Ishikawa (cell line): ENCODE results near the gene DIS3L2.

Experiments
- CEBPB ChIP-seq: IDR thresholded peaks from 2 replicates; pipeline ENCODE4 v1.6.1; 2012
- EGR1 ChIP-seq: IDR thresholded peaks from 2 replicates; pipeline ENCODE4 v1.6.1; 2012
- EP300 ChIP-seq: IDR thresholded peaks from 2 replicates; pipeline ENCODE4 v1.6.1; 2012; ENCODE audit warnings: borderline replicate concordance
- RAD21 ChIP-seq: IDR thresholded peaks from 2 replicates; pipeline ENCODE4 v1.6.1; 2012; ENCODE audit warnings: low read depth
- REST ChIP-seq: IDR thresholded peaks from 2 replicates; pipeline ENCODE4 v1.6.1; 2012; ENCODE audit warnings: low read depth, mild to moderate bottlenecking
- TAF1 ChIP-seq: IDR thresholded peaks from 2 replicates; pipeline ENCODE4 v1.6.1; 2012; ENCODE audit warnings: low read depth, mild to moderate bottlenecking
- TEAD4 ChIP-seq: IDR thresholded peaks from 2 replicates; pipeline ENCODE4 v1.6.1; 2012
- ZBTB7A ChIP-seq: IDR thresholded peaks from 2 replicates; pipeline ENCODE4 v1.6.1; 2012; ENCODE audit warnings: low read depth
- TF ChIP-seq, protein P1 (sequence below): IDR thresholded peaks from 2 replicates; pipeline ENCODE4 v1.6.1; 2012

DNA sequence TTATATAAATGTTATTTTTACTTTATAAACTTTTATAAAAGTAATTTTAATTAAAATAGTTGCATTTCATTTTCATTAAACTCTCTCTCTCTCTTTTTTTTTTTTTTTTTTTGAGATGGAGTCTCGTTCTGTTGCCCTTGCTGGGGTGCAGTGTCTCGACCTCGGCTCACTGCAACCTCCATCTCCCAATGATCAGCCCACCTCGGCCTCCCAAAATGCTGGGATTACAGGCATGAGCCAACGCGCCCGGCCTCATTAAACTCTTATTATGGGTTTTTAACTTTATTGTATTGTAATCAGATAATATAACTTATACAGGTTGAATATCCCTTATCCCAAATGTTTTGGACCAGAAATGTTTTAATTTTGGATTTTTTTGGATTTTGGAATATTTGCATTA is 24.5 kb upstream of the DIS3L2 start:
- TF ChIP-seq TAF1 (no peak), EP300 (no peak), ZBTB7A (no peak), TEAD4 (no peak), EGR1 (no peak), RAD21 (no peak), REST (no peak), CEBPB (no peak)
- TF ChIP-seq, protein P1, sequence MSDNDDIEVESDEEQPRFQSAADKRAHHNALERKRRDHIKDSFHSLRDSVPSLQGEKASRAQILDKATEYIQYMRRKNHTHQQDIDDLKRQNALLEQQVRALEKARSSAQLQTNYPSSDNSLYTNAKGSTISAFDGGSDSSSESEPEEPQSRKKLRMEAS: no peak
